Peyer's patch (tissue), 4 donors: ENCODE measurements around the gene FAR2. TPM values are rescaled to one million over a fixed set of nuclear protein-coding genes. Genes with fewer than 3 reads are reported as not detected.
"Not testable (repeated sequence)": the region's sequence is repeated elsewhere in the genome, so short reads cannot be mapped to it uniquely, and the experiment has no call there.

ENCODE experiments used
- DNase-seq, 3 donors: peaks; one replicate each; pipeline ENCODE4 v3.0.0-alpha.2; 2017 to 2019
- H3K27ac ChIP-seq, 4 donors: fragments of 200-600 bp; sonication (generic); one replicate each; pipeline ENCODE4 v1.5.1; 2016 to 2019
- H3K27me3 ChIP-seq, 2 donors: fragments of 200-600 bp; sonication (generic); one replicate each; pipeline ENCODE4 v1.5.1; 2019
- H3K36me3 ChIP-seq, 3 donors: fragments of 200-600 bp; sonication (generic); one replicate each; pipeline ENCODE4 v1.5.1; 2016 to 2019
- H3K4me1 ChIP-seq, 4 donors: fragments of 200-600 bp; sonication (generic); one replicate each; pipeline ENCODE4 v1.5.1; 2016 to 2019
- H3K4me3 ChIP-seq, 4 donors: fragments of 200-600 bp; sonication (generic); 1 replicate in 3 of 4; 2 replicates in 1 of 4; pipeline ENCODE4 v1.5.1; 2016 to 2019; ENCODE audit warnings: mild to moderate bottlenecking in 1 of 4
- H3K9me3 ChIP-seq, 4 donors: fragments of 200-600 bp; sonication (generic); one replicate each; pipeline ENCODE4 v1.5.1; 2016 to 2019; ENCODE audit warnings: mild to moderate bottlenecking in 1 of 4
- CTCF ChIP-seq, 6 experiments: fragments of 450-650 bp in 4 of 6; fragments of 200-600 bp in 2 of 6; sonication (generic) in 1 of 6; IDR thresholded peaks; one replicate each; pipeline ENCODE4 v1.5.1; 2017 to 2019; ENCODE audit warnings: antibody characterized with exemption in 6 of 6, mild to moderate bottlenecking in 3 of 6, moderate library complexity in 1 of 6
- POLR2A ChIP-seq, 2 donors: fragments of 450-650 bp; IDR thresholded peaks; one replicate each; pipeline ENCODE4 v1.5.1; 2017; ENCODE audit warnings: antibody characterized with exemption in 2 of 2, mild to moderate bottlenecking in 2 of 2, moderate library complexity in 2 of 2
- total RNA-seq, 4 donors: library from RNA; depleted of rRNA; stranded (reverse); fragments of >200 nt; gene quantifications; one replicate each; pipeline ENCODE4 v1.1.0, GENCODE V29; 2016

The FAR2 gene
- total RNA-seq, 4 donors from 2014 or later, result 31.0 to 52.8 (median 40.1) TPM

GRCh38 chr12:29167445-29167844 is 18.4 kb downstream of the FAR2 start:
- Histone ChIP-seq H3K4me3 (no peak overlapping the region), H3K27ac (peak overlapping the region in 3 of 4 donors; percentile 15 to 80 (median 59)), H3K36me3 (peaks cover 0 to 13% (median 0%) of the 10 kb centered on the region in 3 donors), H3K4me1 (peaks cover 0 to 45% (median 1%) of the 10 kb centered on the region in 4 donors), H3K27me3 (no peaks in the 10 kb centered on the region), H3K9me3 (no peaks in the 10 kb centered on the region)
- no peak for DNase-seq
- no peak for TF ChIP-seq CTCF (IDR thresholded peaks at IDR 0.05)
- no peak for TF ChIP-seq POLR2A (IDR thresholded peaks at IDR 0.05)

GRCh38 chr12:29167988-29168387 is 18.9 kb downstream of the FAR2 start:
- Histone ChIP-seq H3K27ac (peak overlapping the region in 2 of 4 donors; percentile 59 to 80), H3K36me3 (peaks cover 0 to 14% (median 0%) of the 10 kb centered on the region in 3 donors), H3K4me3 (no peak overlapping the region), H3K9me3 (no peaks in the 10 kb centered on the region), H3K4me1 (peaks cover 0 to 45% (median 1%) of the 10 kb centered on the region in 4 donors), H3K27me3 (no peaks in the 10 kb centered on the region)
- TF ChIP-seq CTCF (IDR thresholded peaks at IDR 0.05), result no peak
- TF ChIP-seq POLR2A (IDR thresholded peaks at IDR 0.05), result no peak
- DNase-seq, result peak in 1 of 3 donors; percentile 69

- H3K27me3 ChIP-seq, H3K27ac ChIP-seq, H3K9me3 ChIP-seq, H3K4me3 ChIP-seq, DNase-seq: not testable (repeated sequence)
- peaks cover 0 to 34% (median 1%) of the 10 kb centered on the region in 4 donors for H3K4me1 ChIP-seq
- H3K36me3 ChIP-seq, result peaks cover 0 to 14% (median 0%) of the 10 kb centered on the region in 3 donors
These were observed 20.9 kb downstream of the FAR2 start for GRCh38 chr12:29169978-29170377.

- peaks cover 0 to 29% (median 0%) of the 10 kb centered on the region in 4 donors for H3K4me1 ChIP-seq
- DNase-seq, H3K27ac ChIP-seq, H3K9me3 ChIP-seq, H3K27me3 ChIP-seq, H3K4me3 ChIP-seq: not testable (repeated sequence)
- peaks cover 0 to 14% (median 0%) of the 10 kb centered on the region in 3 donors for H3K36me3 ChIP-seq
These were observed 21.5 kb downstream of the FAR2 start for GRCh38 chr12:29170478-29171084.

GRCh38 chr12:29171421-29172258 is 22.6 kb downstream of the FAR2 start:
- H3K27ac ChIP-seq, result no peak overlapping the region
- no peak for DNase-seq
- TF ChIP-seq CTCF (IDR thresholded peaks at IDR 0.05), result no peak
- no peak for TF ChIP-seq POLR2A (IDR thresholded peaks at IDR 0.05)
- no peaks in the 10 kb centered on the region for H3K9me3 ChIP-seq
- H3K36me3 ChIP-seq, result peaks cover 0 to 14% (median 0%) of the 10 kb centered on the region in 3 donors
- peaks cover 0 to 18% (median 0%) of the 10 kb centered on the region in 4 donors for H3K4me1 ChIP-seq
- H3K27me3 ChIP-seq, result no peaks in the 10 kb centered on the region
- H3K4me3 ChIP-seq, result no peak overlapping the region

GRCh38 chr12:29176941-29177340 is 27.9 kb downstream of the FAR2 start:
- no peak overlapping the region for H3K4me3 ChIP-seq
- TF ChIP-seq CTCF (IDR thresholded peaks at IDR 0.05) (no peak), POLR2A (IDR thresholded peaks at IDR 0.05) (no peak)
- H3K36me3 ChIP-seq, result peaks cover 0 to 5% (median 0%) of the 10 kb centered on the region in 3 donors
- no peaks in the 10 kb centered on the region for H3K9me3 ChIP-seq
- H3K27me3 ChIP-seq, result no peaks in the 10 kb centered on the region
- no peak overlapping the region for H3K27ac ChIP-seq
- no peaks in the 10 kb centered on the region for H3K4me1 ChIP-seq
- no peak for DNase-seq

GRCh38 chr12:29182247-29182646 is 33.2 kb downstream of the FAR2 start:
- H3K9me3 ChIP-seq, H3K27ac ChIP-seq, H3K27me3 ChIP-seq, H3K36me3 ChIP-seq, H3K4me1 ChIP-seq, DNase-seq, H3K4me3 ChIP-seq: not testable (repeated sequence)
